HG03064 (cell line): ENCODE data around the gene DUSP21.
"Not testable (repeated sequence)": the region's sequence is repeated elsewhere in the genome, so short reads cannot be mapped to it uniquely, and the experiment has no call there.

Source experiments
- ATAC-seq: cut with Tn5 transposase; IDR thresholded peaks from one replicate; pipeline ENCODE4 v1.9.1; 2021; ENCODE audit warnings: low read depth; ENCODE audit not compliant: unreplicated experiment

The DUSP21 gene

GRCh38 chrX:44874420-44875184 lies 30.8 kb downstream of the DUSP21 start:
- ATAC-seq, result no peak

GRCh38 chrX:44875185-44875489 lies 31.3 kb downstream of the DUSP21 start:
- ATAC-seq, result no peak

GRCh38 chrX:44876086-44876485 lies 32.3 kb downstream of the DUSP21 start:
- ATAC-seq, result no peak

GRCh38 chrX:44876767-44877166 lies 32.9 kb downstream of the DUSP21 start:
- no peak for ATAC-seq

- no peak for ATAC-seq
Measured at GRCh38 chrX:44878780-44879179, 35.0 kb downstream of the DUSP21 start.

- no peak for ATAC-seq
Measured at GRCh38 chrX:44881549-44881948, 37.7 kb downstream of the DUSP21 start.

GRCh38 chrX:44882635-44883034 lies 38.8 kb downstream of the DUSP21 start:
- ATAC-seq, result no peak

GRCh38 chrX:44884944-44885343 lies 41.1 kb downstream of the DUSP21 start:
- no peak for ATAC-seq

GRCh38 chrX:44889824-44890223 lies 46.0 kb downstream of the DUSP21 start:
- no peak for ATAC-seq

GRCh38 chrX:44890247-44890646 lies 46.4 kb downstream of the DUSP21 start:
- no peak for ATAC-seq

GRCh38 chrX:44890687-44891086 lies 46.9 kb downstream of the DUSP21 start:
- not testable (repeated sequence) for ATAC-seq

GRCh38 chrX:44891642-44892041 lies 47.8 kb downstream of the DUSP21 start:
- ATAC-seq, result no peak
